Stimulated activated CD4-positive, alpha-beta T cell treated with anti-CD3 and anti-CD28 coated beads, Interleukin-1b, Interleukin-23, amount 100 ng/mL, for 4 hours (primary cell): ENCODE data around the gene TTC39C.
A peak's percentile ranks its signal among the peaks of the same experiment; 100 is the strongest.
"Not testable (repeated sequence)": the region's sequence is repeated elsewhere in the genome, so short reads cannot be mapped to it uniquely, and the experiment has no call there.

ENCODE experiments used
- DNase-seq, 2 donors: peaks; one replicate each; pipeline ENCODE4 v3.0.0-alpha.2; 2020; ENCODE audit warnings: low read depth in 2 of 2

TTC39C gene

DNA sequence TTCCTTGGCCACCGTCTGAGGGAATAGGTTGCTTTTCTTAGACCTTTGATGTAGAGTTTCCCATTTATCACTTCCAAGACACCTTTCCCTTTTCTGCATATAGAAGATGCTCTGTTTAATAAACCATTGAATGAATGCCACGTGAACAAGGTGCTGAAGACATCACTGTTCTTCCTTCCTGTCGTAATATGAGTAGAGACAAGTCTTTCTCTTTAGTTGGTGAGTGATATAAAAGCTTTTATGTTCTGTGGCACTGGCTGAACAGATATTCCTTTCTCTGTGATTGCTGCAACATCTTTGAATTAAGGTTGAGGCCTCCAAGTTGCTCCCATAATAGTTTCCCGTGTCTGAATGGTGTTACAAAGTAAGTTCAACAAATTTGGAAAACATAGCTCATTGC is 38.7 kb downstream of the TTC39C start:
- no peak for DNase-seq

DNA sequence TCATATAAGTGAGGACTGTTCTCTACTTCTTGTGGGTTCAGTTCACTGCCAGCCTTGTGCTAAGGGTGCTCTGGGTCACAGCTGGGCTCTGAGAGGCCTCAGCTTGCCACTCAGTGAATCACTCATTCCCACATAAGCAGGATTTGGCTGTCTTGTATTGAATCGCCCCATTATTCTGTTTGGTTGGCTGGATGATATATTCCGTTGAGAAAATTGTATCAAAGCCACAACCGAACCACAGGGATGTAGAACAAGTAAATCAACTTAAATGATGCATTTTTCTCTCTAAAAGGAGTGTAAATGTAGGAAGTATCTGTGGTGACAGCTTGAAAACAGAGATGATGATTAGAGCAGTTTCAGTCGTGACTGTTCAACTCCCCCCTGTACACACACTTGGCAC is 39.6 kb downstream of the TTC39C start:
- DNase-seq: no peak

DNA sequence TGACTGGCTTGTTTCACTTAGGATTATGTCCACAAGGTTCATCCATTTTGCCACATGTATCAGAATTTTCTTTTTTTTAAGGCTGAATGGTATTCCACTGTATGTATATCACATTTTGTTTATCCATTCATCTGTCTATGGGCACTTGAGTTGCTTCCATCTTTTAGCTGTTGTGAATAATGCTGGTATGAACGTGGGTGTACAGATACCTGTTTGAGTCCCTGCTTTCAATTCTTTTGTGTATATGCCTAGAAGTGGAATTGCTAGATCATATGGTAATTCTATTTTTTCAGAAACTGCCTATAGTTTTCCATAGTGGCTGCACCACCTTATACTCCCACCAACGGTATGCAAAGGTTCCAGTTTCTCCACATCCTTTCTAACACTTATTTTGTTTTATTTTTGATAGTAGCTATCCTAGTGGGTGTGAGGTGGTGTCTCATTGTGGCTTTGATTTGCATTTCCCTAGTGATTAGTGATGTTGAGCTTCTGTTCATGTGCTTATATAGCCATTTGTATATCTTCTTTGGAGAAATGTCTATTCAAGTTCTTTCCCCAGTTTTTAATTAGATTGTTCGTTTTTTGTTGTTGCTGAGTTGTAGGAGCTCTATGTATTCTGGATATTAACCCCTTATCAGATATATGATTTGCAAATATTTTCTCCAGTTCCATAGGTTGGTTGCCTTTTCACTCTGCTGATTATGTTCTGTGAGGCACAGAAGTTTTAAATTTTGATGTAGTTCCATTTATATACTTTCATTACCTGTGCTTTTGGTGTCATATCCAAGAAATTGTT is 40.7 kb downstream of the TTC39C start:
- DNase-seq: no peak

DNA sequence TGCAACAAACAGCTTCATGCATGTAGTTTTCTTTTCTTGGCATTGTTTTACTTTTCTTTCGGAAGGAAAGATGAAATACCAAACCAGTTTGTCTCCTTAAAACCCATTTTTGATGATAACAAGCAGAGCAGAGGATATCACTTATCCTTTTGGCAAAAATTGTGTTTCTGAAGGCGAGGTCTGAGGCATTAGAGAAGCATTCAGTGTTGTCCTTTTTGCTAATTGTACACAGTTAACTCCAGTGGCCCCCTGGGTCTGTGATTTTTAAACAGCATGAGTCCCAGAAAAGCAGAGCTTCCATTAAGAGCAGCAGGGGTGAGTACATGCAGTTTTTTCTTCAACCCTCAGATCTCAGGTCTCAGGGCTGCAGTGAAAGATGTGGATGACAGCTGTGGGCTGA is 41.3 kb downstream of the TTC39C start:
- no peak for DNase-seq

DNA sequence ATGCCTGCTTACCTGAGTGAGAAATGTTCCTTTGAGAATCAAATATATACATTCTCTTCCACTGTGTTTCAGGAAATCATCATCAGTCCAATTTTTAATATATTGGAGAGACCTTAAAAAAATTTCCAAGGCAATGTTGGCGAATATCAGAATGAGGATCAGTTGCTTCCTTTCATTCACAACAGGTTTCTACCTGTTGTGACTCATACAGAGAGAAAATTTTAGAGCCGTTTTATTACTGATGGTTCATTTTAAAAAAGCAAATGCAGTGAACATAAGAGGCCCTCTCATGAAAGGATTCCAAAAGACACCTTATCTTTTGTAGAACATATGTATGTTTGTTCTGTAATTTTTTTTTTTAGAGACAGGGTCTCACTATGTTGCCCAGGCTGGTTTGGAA is 42.0 kb downstream of the TTC39C start:
- no peak for DNase-seq

DNA sequence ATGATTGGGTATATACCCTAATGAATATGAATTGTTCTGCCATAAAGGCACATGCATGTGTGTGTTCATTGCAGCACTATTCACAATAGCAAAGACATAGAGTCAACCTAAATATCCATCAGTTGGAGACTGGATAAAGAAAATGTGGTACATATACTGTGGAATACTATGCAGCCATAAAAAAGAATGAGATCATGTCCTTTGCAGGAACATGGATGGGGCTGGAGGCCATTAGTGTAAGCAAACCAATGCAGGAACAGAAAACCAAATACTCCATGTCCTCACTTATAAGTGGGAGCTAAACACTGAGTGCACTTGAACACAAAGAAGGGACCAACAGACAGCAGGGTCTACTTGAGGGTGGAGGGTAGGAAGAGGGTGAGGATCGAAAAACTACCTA is 43.2 kb downstream of the TTC39C start:
- DNase-seq: no peak

DNA sequence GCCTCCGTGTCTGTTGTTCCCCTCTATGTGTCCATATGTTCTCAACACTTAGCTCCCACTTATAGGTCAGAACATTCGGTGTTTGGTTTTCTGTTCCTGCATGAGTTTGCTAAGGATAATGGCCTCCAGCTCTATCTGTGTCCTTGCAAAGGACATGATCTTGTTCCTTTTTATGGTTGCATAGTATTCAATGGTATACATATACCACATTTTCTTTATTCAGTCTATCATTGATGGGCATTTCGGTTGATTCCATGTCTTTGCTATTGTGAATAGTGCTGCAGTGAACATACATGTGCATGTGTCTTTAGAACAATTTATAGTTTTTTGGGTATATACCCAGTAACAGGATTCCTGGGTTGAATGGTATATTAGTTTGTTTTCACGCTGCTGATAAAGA is 44.8 kb downstream of the TTC39C start:
- DNase-seq: not testable (repeated sequence)

DNA sequence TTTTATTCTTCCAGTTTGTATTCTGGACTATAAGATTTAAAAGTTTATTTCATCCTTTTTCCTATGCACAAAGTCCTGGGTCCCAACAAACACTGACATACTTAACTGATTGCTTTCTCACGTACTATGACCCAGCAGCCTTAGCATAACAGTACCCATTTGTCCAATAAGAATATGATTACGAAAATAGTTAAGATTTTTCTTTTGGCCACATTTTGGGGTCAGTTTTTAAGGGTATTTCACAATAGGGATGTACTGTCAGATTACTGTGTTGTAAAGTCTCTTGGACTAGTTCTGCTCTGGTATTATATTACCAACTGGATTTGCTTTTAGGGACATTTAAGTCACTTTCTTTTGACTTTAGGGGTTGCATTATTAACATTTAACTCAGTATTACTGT is 46.1 kb downstream of the TTC39C start:
- no peak for DNase-seq

DNA sequence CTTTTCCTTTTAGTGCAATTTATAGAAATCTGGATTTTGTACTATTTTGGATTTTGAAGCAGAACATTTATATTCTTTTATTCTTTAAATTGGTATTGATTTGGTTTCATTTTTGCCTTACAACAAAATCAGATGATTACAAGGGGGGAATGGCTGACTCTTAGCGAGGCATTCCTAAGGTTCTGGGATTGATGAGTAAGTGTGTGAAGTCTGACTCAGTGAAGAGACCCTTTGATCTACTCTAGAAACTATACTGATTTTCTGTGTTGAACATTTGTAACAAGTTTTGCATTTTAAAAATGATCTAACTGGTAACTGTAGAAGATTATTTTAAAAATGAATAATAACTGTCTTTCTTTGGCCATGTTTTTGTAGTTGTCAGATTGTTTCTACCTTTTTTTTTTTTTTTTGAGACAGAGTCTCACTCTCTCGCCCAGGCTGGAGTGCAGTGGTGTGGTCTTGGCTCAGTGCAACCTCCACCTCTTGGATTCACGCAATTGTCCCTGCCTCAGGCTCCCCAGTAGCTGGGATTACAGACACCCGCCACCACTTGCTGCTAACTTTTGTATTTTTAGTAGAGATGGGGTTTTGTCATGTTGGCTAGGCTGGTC is 48.7 kb downstream of the TTC39C start:
- no peak for DNase-seq

DNA sequence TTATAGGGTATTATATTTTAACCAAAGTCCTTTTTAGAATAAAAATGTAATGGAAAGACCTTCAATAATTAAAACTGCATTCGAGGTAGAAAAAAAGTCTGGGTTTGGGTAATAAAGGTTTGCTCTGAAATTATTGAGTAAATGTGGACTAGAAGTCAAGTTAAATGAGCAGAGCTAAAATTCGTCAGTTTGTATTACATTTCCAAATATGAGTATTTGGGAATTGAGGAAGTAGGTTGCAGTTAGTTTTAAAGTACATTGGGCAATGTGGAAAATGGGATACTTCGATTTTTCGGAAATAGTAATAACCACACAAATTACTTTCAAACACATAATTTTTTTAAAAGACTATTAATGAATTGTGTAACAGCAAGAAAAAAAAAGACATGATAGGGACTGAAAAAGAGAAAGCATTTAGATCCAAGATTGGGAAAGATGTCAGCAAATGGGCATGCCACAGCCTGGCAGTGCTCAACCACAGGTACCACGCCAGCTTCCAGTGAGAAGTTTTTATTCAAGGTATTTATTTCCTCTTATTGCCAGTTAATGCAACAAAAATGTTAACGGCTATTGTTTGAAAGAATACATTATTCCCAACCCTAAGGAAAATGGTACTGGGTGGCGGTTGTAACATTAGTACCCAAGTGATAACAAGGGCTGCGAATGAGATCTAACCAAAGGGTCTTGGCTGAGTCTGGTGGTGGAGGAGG is 50.0 kb downstream of the TTC39C start:
- no peak for DNase-seq

DNA sequence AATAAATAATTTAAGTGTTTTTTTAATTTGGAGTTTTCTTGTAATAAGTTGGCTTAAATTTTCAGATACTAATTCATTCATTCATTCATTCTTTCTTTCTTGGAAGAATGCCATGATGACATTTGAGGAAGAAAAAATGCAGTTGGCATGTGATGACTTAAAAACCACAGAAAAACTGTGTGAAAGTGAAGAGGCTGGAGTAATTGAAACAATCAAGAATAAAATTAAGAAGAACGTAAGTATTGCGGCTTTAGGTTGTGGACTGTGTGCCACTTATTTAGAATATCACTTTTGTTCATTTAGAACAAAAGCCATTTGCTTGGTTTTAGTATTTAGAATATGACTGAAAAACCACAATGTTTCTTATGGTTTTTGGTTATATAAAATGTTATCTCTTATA is 51.4 kb downstream of the TTC39C start:
- no peak for DNase-seq

DNA sequence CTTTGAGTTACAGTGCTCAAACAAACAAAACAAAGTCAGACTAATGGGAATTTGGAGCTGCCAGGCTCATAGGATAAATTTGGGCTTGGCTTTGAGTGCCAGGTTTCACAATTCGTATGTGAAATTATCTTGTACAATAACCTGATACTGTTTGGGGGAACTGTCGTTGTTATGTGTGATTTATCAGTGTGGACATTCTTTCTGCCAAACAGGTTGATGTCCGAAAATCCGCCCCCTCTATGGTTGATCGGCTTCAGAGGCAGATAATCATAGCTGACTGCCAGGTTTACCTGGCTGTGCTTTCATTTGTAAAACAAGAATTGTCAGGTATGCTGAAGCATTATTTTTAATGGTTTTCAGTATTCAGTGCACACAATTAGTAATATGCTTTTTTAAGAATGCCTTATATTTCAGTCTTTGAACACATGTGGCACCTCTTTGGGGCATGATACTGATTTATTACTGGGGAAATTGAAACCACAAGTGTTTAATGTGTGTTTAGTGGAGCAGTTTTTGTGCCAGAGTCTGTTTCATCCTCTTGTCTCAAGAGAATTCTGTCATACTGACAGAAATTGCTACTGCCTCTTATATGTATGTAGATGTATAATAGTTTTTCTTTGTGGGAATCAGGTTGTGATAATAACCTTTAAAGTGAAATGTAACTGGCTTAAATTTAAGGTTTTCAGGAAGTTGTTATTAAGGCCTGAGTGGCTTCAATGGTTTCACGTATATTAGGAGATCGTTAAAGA is 54.6 kb downstream of the TTC39C start:
- no peak for DNase-seq

DNA sequence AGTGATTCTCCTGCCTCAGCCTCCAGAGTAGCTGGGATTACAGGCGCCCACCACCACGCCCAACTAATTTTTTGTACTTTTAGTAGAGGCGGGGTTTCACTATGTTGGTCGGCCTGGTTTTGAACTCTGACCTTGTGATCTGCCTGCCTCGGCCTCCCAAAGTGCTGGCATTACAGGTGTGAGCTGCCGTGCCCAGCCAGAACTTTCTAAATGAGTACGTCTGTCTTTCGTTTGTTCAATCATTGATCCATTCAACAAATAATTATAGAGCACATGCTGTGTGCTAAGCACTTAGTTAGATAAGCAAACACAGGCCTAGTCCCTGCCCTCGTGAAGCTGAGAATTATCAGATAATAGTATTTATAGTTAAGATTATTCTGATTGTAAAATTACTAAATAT is 56.5 kb downstream of the TTC39C start:
- DNase-seq: no peak

DNA sequence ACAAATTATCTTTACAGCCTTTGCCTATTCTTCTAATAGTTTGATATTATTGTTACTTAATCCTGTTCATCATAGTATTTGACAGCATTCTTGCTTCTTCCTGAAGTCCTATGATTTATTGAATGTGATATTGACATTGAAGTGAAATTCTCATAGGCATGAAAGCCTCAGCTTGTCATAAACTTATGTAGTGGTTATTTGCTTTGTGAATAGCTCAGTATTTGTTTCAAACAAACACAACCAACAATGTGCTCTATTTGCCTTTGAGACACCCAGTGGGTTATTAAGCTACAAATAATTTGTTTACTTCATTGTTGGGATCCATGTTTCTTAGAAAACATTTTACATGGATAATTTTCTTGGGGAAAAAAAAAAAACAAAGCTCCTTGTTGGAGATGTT is 57.2 kb downstream of the TTC39C start:
- DNase-seq: no peak

DNA sequence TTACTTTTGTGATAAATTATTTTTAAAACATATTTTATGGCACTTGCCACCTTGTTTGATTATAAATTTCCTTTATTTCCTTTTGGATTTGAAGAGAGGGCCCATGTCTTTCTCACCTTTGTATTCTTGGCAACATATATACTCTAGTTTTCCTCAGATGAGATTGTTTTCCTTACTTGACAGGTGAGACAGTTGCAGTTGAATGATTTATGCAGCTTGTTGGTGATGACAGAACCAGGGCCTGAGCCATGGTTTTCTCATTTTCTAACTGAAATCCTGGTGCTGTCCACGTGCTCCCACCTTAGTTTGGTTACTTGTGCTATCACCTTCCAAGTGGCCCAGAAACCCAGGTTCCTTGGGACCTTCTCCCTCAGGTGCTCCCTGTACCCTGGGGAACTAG is 58.2 kb downstream of the TTC39C start:
- no peak for DNase-seq

DNA sequence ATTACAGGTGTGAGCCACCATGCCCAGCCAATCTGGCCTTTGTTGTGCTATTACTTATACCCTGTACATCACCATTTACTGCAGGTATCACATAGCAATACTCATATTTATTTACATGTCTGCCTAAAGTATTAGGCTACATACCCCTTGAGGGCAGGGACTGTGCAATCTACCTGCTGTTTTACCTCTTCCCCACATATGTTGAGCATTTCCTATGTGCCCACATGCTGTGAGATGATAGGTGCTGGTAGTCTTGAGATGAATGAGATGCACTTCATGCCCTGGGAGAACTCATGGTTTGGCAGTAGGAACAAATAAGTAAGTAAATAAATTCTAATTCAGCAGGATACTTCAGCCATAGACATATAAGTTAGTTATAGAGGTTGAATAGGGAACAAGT is 59.2 kb downstream of the TTC39C start:
- DNase-seq: no peak

DNA sequence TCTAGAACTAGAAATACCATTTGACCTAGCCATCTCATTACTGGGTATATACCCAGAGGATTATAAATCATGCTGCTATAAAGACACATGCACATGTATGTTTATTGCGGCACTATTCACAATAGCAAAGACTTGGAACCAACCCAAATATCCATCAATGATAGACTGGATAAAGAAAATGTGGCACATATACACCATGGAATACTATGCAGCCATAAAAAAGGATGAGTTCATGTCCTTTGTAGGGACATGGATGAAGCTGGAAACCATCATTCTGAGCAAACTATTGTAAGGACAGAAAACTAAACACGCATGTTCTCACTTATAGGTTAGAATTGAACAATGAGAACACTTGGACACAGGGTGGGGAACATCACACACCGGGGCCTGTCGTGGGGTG is 60.2 kb downstream of the TTC39C start:
- not testable (repeated sequence) for DNase-seq

DNA sequence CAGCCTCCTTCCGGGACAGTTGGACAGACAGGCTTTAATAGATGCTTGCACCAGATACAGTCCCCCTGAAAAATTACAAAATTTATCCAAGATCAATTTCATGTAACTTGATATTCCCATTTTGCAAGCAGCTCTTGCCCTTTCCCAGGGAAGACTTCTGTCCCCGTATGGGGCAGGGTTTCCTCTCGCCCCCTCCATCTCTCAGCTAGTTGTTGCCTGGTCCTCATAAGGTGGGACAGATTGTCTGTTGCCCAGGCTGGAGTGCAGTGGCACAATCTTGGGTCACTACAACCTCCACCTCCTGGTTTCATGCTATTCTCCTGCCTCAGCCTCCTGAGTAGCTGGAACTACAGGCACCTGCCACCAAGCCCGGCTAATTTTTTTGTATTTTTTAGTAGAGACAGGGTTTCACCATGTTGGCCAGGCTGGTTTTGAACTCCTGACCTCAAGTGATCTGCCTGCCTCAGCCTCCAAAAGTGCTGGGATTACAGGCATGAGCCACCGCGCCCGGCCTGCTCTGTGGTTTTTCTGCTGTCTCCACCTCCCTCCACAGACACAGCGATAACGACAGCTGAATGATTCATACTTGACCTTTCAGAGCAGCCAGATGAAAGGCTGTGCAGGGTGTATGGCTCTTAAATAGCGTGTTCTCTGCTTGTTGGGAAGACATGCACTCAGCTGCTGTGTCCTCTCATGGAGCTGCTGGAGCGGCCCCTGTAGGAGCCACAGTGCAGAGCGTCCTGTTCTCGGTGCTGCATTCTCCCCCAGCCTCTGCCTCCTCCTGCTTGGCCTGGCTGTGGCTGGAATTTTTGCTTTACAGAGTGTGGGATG is 61.4 kb downstream of the TTC39C start:
- DNase-seq: peak; percentile 60 to 61

DNA sequence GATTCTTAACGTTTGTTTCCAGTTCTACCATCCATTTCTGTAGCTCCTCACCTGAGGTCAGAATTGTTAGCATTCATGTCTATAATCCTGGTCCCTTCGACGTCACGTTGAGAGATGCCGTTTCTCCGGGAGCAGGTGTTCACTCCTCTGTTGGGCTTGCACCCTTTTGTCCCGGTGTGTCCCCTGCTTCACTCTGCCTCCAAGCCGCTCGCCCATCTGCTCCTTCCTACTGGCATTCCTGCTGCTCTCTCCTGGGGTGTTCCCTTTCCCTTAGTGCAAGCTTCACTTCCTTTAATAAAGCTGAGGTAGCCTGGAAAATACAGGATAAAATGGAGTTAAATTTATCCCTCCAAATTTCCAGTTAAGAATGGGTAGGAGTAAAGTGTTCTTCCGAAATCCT is 62.4 kb downstream of the TTC39C start:
- no peak for DNase-seq

DNA sequence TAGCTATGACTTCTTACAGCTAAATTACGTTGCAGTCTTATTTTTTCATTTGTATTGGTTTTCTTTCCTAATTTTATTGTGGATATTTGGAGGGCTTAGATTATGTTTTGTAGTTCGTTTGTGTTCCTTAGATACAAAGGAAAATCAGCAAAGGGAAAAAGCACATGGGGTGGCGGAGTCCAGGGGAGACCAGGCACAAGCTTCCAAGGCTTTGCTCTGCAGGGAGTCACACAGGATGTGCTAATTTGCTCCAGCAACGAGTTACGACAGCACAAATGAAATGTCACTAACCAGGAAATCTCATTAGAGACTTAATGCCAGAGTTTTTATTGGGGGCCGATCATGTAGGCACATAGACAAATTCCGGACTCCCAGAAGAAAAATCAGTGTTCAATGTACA is 63.8 kb downstream of the TTC39C start:
- DNase-seq: no peak

DNA sequence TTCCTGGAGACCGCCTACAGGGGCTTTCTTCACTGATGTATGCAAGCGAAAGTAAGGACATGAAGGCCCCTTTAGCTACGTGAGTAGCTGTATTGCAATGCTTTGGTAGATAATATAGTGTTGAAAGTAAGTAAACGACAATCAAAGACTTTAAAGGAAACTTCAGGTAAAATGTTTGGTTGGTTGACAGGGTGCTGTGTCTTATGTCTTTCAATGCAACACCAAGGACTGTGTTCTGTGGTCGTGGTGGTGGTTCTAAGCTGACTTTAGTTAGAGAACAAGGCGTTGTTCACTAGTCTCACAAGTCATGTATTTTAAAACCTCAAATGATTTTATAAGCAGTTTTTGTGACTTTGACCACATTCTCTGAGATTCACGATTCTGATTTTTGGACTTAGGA is 66.3 kb downstream of the TTC39C start:
- DNase-seq: no peak

DNA sequence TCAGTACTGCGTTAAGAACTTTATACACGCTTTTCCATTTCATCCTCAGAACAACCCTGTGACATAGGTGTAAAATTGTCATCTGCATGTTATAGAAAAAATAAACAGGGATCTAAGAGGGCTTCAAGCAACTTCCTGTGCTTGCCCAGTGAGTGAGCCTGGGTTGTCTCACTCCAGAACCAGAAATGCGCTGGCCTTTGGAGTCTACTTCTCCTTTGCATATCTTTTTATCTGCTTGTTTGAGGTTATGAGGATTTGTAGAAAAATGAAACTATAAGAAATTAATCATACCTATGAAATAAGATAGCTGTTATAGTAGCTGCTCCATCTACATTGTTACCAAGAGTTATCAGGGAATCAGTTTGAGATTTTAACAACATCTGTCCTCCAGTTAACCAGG is 69.0 kb downstream of the TTC39C start:
- no peak for DNase-seq
